SK-N-SH treated with all-trans-retinoic acid at 6 μM for 48 hours (cell line): Measurements from ENCODE around the gene LRRIQ1.

ENCODE experiments used
- ESRRG ChIP-seq: fragments of 250-450 bp; sonication (Bioruptor Pico); IDR thresholded peaks from 2 replicates; pipeline ENCODE4 v1.6.1; 2021; ENCODE audit warnings: mild to moderate bottlenecking
- TSHZ2 ChIP-seq: fragments of 250-450 bp; sonication (Bioruptor Pico); IDR thresholded peaks from 2 replicates; pipeline ENCODE4 v1.5.0; 2020; ENCODE audit warnings: mild to moderate bottlenecking, moderate library complexity
- ZFP3 ChIP-seq: fragments of 250-450 bp; sonication (Bioruptor Pico); IDR thresholded peaks from 2 replicates; pipeline ENCODE4 v1.5.0; 2020; ENCODE audit warnings: mild to moderate bottlenecking, moderate library complexity
- ZNF565 ChIP-seq: fragments of 450-650 bp; formaldehyde crosslinking; conservative IDR thresholded peaks from 2 replicates; pipeline ENCODE4 v1.5.0; 2020; ENCODE audit warnings: low read depth, mild to moderate bottlenecking, moderate library complexity

- TF ChIP-seq ZFP3 (CRISPR knock-in tag) (no peak), ESRRG (CRISPR knock-in tag) (no peak), ZNF565 (CRISPR knock-in tag) (no peak), TSHZ2 (CRISPR knock-in tag) (no peak)
Observed at GRCh38 chr12:85006206-85006605, 29.9 kb upstream of the LRRIQ1 start.
